ENCODE results near the gene NELFB.

NELFB gene

DNA sequence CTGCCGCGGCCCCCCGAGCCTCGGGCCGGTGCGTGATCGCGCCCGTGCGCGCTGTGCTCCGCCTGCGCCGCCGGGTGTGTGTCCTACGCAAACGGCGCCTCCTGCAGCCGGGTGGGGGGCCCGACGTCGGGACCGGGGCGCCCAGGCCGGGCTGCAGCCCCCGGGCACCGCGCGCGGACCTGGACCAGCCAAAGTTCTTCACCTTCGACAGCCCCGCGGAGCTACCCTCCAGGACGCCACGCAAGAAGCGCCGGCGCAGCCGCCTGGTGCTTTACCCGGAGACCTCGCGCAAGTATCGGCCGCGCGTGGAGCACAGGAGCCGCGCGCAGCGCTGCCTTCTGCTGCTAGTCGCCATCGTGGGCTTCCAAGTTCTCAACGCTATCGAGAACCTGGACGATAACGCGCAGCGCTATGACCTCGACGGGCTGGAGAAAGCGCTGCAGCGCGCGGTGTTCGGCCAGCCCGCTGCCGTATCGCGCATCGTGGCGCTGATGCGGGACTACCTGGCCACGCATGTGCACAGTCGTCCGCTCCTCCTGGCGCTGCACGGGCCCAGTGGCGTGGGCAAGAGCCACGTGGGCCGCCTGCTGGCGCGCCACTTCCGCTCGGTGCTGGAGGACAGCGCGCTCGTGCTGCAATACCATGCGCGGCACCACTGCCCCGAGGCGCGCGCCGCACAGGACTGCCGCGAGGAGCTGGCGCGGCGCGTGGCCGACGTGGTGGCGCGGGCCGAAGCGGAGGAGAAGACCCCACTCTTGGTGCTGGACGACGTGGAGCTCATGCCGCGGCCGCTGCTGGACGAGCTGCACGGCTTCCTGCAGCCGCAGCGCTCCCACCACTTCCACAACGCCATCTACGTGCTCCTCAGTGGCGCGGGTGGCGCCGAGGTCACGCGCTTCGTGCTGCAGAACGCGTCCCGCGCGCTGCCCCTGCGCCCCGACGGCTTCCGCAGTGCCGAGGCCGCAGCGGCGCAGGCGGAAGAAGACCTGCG lies 23.9 kb downstream of the NELFB start:
- H3K4me3 ChIP-seq (ENCODE audit: low read depth in 1 of 2, low read length in 1 of 2): peak overlapping the region in 1 of 2 experiments; percentile 83
- H3K36me3 ChIP-seq: peaks cover 58% of the 10 kb centered on the region
- peak overlapping the region; percentile 89 for H3K27ac ChIP-seq
- TF ChIP-seq CTCF (IDR thresholded peaks at IDR 0.05): no peak
- H3K27me3 ChIP-seq: no peaks in the 10 kb centered on the region
- H3K9me3 ChIP-seq: no peaks in the 10 kb centered on the region
- H3K4me1 ChIP-seq (ENCODE audit: control insufficient read depth in 1 of 2, insufficient read depth in 1 of 2, low read depth in 1 of 2, low read length in 1 of 2): peaks cover 15 to 22% of the 10 kb centered on the region in 2 experiments

- H3K27me3 ChIP-seq: no peaks in the 10 kb centered on the region
- H3K27ac ChIP-seq: no peak overlapping the region
- no peaks in the 10 kb centered on the region for H3K9me3 ChIP-seq
- H3K36me3 ChIP-seq: peaks cover 56% of the 10 kb centered on the region
- no peak for TF ChIP-seq CTCF (IDR thresholded peaks at IDR 0.05)
- H3K4me1 ChIP-seq (ENCODE audit: control insufficient read depth in 1 of 2, insufficient read depth in 1 of 2, low read depth in 1 of 2, low read length in 1 of 2): peaks cover 15 to 22% of the 10 kb centered on the region in 2 experiments
- no peak overlapping the region for H3K4me3 ChIP-seq (ENCODE audit: low read depth in 1 of 2, low read length in 1 of 2)
Measured at GRCh38 chr9:137279741-137280473, 24.8 kb downstream of the NELFB start.

DNA sequence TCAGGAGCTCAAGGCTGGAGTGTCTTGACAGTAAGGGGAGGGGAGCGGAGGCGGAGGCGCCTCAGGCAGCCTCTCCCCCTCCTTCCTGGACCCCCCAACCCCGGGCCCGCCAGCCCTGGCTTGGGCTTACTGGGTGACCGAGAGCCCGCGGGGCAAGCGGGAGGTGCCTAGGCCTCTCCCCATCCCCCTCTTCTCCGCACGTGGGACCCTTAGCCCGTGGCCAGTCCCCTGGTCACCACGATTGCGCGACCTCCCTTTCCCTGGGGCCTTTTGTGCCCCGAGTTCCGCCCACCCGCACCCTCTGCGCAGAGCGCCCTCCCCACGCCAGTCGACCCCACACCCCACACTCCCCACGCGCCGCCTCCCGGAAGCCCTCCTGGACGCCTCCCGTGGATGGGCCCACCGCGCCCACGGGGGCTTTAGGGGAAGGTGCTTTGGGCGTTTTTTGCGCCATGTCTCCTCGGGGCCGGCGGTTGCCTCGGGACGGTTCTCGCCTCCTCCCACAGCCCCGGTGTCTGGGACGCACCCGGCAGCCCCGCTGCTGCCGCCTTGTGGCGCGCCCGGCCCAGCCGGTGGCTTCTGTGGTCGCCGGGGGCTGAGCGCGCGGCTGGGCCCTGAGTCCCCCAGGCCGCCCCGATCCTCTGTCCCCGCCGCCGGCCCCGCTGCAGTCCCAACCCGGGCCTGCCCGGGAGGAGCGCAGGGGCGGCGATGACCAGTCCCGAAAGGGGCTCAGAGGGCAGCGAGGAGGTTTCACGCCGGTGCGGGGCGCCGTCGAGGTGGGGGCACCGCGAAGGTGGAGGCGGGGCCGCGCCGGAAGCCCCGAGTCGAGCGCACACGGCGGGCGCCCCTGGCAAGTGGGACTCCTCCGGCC lies 25.6 kb downstream of the NELFB start:
- Histone ChIP-seq H3K9me3 (no peaks in the 10 kb centered on the region), H3K27me3 (no peaks in the 10 kb centered on the region), H3K4me1 (ENCODE audit: control insufficient read depth in 1 of 2, insufficient read depth in 1 of 2, low read depth in 1 of 2, low read length in 1 of 2) (peaks cover 15 to 22% of the 10 kb centered on the region in 2 experiments), H3K36me3 (peaks cover 56% of the 10 kb centered on the region), H3K27ac (no peak overlapping the region), H3K4me3 (ENCODE audit: low read depth in 1 of 2, low read length in 1 of 2) (no peak overlapping the region)
- no peak for TF ChIP-seq CTCF (IDR thresholded peaks at IDR 0.05)

DNA sequence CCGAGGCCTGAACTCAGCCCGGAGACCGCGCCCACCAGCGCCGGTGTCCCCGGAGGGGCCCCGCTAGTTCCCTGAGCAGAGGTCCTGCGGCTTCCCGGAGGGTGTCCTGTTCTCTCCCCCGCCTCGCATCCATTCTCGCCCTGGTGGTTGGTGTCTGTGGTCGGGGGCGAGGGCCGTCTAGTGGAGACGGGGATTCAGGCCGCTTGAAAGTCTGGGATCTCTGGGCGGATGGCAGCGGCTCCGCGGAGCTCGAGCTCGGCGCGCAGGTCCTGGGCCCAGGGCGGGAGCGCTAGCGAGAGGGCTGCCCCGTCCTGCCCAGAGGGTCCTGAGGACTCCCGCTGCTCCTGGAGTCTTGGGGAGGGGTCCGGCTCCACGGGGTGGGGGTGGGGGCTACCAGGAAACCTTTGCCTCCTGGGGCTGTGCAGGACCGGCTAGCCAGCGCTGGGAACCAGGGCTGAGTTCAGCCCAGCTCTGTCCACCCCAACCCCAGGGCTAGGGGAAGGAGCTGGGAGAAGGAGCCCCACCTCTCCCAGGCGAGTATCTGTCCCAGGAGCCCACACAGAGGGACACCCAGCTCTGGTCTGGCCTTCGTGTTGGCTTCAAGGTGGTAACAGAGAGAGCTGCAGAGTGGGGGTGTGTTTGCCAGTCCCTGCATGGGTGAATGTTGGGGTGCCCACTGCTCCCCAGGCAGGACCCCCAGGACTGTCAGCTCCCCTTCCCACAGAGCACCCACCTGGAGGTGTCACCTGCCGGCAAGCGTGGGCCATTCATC lies 26.4 kb downstream of the NELFB start:
- Histone ChIP-seq H3K27ac (no peak overlapping the region), H3K27me3 (no peaks in the 10 kb centered on the region), H3K9me3 (no peaks in the 10 kb centered on the region), H3K36me3 (peaks cover 56% of the 10 kb centered on the region), H3K4me3 (ENCODE audit: low read depth in 1 of 2, low read length in 1 of 2) (no peak overlapping the region), H3K4me1 (ENCODE audit: control insufficient read depth in 1 of 2, insufficient read depth in 1 of 2, low read depth in 1 of 2, low read length in 1 of 2) (peaks cover 15 to 22% of the 10 kb centered on the region in 2 experiments)
- no peak for TF ChIP-seq CTCF (IDR thresholded peaks at IDR 0.05)
